ENCODE data around the gene FAR2. TPM values are rescaled to one million over a fixed set of nuclear protein-coding genes. Genes with fewer than 3 reads are reported as not detected.

FAR2 gene
- total RNA-seq, 4 donors from 2014 or later: 0.38 to 8.2 (median 2.6) TPM

DNA sequence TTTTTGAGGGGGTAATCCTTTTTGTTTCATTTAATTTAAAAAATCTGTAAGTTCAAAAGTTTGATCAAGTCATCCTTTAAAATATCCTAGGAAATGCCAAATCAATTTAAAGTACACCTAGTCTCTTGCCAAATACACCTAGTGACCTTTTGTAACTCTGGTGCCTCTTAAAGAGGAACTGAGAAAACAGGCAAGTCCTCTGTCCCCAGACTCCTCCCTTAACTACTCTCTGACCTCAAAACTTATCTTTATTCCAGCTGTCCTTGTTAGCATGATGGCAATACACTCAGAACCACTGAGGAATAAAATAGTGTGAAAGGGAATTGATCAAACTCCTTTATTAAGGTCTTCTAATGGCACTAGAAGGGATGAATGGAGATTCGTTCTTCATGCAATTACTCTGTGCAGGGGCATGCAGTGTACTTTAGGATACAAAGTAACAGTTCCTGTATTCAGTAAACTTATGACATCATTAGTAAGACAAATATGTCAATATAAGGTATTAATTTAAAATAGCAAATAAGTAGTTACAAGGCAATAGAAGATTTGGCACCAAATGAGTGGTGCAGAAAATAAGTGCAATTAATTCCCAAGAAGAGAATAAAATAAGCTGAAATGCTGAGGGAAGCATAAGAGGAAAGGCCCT lies 3.3 kb downstream of the FAR2 start:
- TF ChIP-seq, protein P1, sequence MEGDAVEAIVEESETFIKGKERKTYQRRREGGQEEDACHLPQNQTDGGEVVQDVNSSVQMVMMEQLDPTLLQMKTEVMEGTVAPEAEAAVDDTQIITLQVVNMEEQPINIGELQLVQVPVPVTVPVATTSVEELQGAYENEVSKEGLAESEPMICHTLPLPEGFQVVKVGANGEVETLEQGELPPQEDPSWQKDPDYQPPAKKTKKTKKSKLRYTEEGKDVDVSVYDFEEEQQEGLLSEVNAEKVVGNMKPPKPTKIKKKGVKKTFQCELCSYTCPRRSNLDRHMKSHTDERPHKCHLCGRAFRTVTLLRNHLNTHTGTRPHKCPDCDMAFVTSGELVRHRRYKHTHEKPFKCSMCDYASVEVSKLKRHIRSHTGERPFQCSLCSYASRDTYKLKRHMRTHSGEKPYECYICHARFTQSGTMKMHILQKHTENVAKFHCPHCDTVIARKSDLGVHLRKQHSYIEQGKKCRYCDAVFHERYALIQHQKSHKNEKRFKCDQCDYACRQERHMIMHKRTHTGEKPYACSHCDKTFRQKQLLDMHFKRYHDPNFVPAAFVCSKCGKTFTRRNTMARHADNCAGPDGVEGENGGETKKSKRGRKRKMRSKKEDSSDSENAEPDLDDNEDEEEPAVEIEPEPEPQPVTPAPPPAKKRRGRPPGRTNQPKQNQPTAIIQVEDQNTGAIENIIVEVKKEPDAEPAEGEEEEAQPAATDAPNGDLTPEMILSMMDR (IDR thresholded peaks at IDR 0.05): no peak
- TF ChIP-seq POLR2A (IDR thresholded peaks at IDR 0.05): no peak
- intact Hi-C loops (cut with DNase I): no loop called here
- WGBS, 2 donors: 53 to 82% methylated on average over 1 of the region's 1 CpG
- H3K9me3 ChIP-seq: no peaks in the 10 kb centered on the region
- peaks cover 0 to 20% (median 2%) of the 10 kb centered on the region in 4 donors for H3K27me3 ChIP-seq
- peak overlapping the region in 2 of 4 donors; percentile 5 to 38 for H3K27ac ChIP-seq
- H3K4me1 ChIP-seq: peaks cover 3 to 55% (median 8%) of the 10 kb centered on the region in 3 donors
- H3K4me3 ChIP-seq: no peak overlapping the region
- H3K36me3 ChIP-seq: no peaks in the 10 kb centered on the region
- no peak for DNase-seq

DNA sequence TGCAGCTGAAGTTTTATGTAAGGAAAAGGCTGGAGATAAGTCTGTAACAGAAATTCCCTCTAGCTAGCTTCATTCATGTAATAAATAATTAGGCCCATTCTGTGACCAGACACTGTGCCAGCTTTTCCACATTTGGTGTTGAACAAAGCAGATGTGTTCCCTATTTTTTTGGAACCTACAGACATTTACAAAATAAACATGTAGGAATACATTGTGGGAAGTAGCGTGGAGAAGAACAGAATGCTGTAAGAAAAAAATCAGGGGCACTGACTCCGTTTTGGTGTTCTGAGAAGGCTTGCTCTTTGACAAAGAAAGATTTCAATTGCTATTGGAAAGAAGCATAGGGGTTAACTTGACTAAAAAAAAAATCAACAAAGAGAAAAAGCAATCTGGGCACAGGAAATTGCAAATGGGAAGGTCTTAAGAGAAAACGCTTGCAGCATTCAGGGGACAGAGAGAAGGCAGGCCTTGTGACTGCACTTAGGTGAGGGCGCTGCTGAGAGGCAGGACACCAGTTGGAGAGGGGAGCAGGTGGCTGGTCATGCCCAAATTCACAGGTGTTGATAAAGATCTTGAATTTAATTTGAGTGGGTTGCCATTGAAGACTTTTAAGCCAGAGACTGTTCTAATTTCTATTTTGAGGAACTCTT lies 4.0 kb downstream of the FAR2 start:
- no peak for DNase-seq
- whole genome bisulfite sequencing, 2 donors: 57 to 61% methylated on average over 4 of the region's 4 CpGs
- intact Hi-C loops (cut with DNase I): no loop called here
- Histone ChIP-seq H3K27ac (peak overlapping the region in 2 of 4 donors; percentile 38 to 57), H3K27me3 (peaks cover 0 to 19% (median 2%) of the 10 kb centered on the region in 4 donors), H3K4me3 (no peak overlapping the region), H3K9me3 (no peaks in the 10 kb centered on the region), H3K4me1 (peaks cover 3 to 55% (median 8%) of the 10 kb centered on the region in 3 donors), H3K36me3 (no peaks in the 10 kb centered on the region)
- TF ChIP-seq POLR2A (IDR thresholded peaks at IDR 0.05): no peak
- TF ChIP-seq, protein P1 (IDR thresholded peaks at IDR 0.05): no peak

DNA sequence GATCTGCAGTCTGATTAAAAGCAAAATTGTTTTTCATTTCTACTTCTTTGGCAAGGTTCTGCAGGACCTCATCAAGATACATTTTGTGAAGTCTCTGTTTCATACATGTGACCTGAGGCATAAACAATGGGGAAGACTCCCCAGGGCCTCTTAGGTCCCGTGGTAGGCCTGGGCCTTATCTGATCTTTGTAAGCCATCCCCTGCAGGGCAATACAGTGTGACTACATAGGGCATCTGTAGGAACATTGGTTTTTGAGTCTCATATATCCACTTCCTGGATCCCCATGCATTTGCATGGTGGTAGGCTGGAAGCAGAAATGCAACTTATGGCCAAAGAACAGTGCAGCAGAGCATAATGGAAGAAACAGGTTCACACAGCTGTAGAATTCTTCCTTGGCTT lies 6.0 kb downstream of the FAR2 start:
- Histone ChIP-seq H3K36me3 (no peaks in the 10 kb centered on the region), H3K9me3 (no peaks in the 10 kb centered on the region), H3K27me3 (peaks cover 0 to under 1% (median 0%) of the 10 kb centered on the region in 4 donors), H3K4me3 (no peak overlapping the region), H3K27ac (no peak overlapping the region), H3K4me1 (peaks cover 2 to 46% (median 3%) of the 10 kb centered on the region in 3 donors)
- TF ChIP-seq POLR2A (IDR thresholded peaks at IDR 0.05): no peak
- TF ChIP-seq, protein P1 (IDR thresholded peaks at IDR 0.05): no peak
- intact Hi-C loops (cut with DNase I): no loop called here
- WGBS, 2 donors: 50% methylated on average over 1 of the region's 1 CpG
- DNase-seq: no peak

DNA sequence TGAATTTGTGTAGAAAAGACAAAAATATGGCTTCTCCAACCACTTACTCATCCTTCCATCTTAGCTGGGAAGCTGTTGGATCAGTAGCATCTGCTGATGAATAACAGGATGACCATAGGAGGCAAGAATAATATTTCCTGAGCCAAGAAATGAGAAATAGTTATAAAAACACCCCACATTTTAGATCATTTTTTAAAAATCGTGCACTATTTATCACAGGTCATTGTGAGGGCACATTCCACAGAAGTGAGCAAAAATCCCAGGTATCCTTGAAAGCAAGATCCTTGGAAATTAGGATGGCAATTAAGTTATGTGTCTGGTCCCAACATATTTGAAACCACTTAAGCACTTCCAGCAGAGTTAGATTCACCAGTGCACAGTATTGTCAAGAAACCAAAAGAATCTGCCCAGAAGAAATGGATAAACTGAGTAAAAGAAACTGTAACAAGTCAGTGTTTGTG lies 8.4 kb downstream of the FAR2 start:
- Histone ChIP-seq H3K4me1 (peaks cover 0 to 28% (median 3%) of the 10 kb centered on the region in 3 donors), H3K27ac (no peak overlapping the region), H3K36me3 (no peaks in the 10 kb centered on the region), H3K27me3 (no peaks in the 10 kb centered on the region), H3K4me3 (no peak overlapping the region), H3K9me3 (no peaks in the 10 kb centered on the region)
- intact Hi-C loops (cut with DNase I): no loop called here
- TF ChIP-seq POLR2A (IDR thresholded peaks at IDR 0.05): no peak
- TF ChIP-seq, protein P1 (IDR thresholded peaks at IDR 0.05): no peak
- no peak for DNase-seq
- WGBS, 2 donors: 36 to 52% methylated on average over 1 of the region's 1 CpG

DNA sequence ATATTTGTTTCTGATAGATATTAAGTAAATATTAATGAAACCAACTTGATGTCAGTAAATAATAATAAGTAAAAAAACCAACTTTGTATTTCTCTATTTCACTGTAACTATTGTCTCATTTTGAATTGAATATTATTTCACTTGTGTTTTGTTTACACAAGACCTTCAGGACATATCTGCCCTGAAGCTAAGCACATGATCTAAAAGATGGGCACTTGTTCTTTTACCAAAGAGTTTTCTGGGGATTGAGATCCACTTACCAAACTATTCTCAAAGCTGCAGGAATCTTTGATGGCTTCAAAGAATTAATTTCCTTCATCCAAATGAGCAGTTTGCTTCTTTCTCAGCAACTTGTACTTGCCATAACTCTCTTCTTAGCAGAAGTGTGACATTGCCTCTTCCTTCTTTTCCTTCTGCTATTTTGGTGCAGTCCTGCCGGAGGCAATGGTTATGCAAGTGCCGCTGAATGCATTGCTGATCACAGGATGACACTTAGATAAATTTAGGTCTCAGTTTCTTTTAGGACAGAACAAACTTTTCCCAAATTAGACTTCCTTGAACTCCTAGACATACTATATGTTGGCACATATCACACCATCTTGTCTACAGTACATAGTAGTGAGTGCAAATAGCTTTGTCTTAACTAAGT lies 9.2 kb downstream of the FAR2 start:
- Histone ChIP-seq H3K36me3 (no peaks in the 10 kb centered on the region), H3K9me3 (no peaks in the 10 kb centered on the region), H3K27me3 (no peaks in the 10 kb centered on the region), H3K27ac (peak overlapping the region in 1 of 4 donors; percentile 7), H3K4me3 (no peak overlapping the region), H3K4me1 (peaks cover 0 to 21% (median under 1%) of the 10 kb centered on the region in 3 donors)
- TF ChIP-seq, protein P1 (IDR thresholded peaks at IDR 0.05): no peak
- no peak for TF ChIP-seq POLR2A (IDR thresholded peaks at IDR 0.05)
- no peak for DNase-seq
- 50 to 67% methylated on average over 2 of the region's 2 CpGs for WGBS, 2 donors
- intact Hi-C loops (cut with DNase I): no loop called here
